ENCODE results near the gene CDC42BPG. TPM values are rescaled to one million over a fixed set of nuclear protein-coding genes. Genes with fewer than 3 reads are reported as not detected.

Gene CDC42BPG
- total RNA-seq, 1 donor from 2014 or later = 0.13 TPM

Other genes starting within 250 kb of the CDC42BPG start
- gene NRXN2, start 121.5 kb downstream of the CDC42BPG start, total RNA-seq = not detected in 2 replicates
- gene RASGRP2, start 100.5 kb downstream of the CDC42BPG start, total RNA-seq = 1.8 and 2.7 TPM in 2 replicates
- gene PYGM, start 84.7 kb downstream of the CDC42BPG start, total RNA-seq = 0.13 TPM in 2 replicates
- 44.4 and 76.6 TPM in 2 replicates for gene SF1, start 66.1 kb downstream of the CDC42BPG start, total RNA-seq
- 34.4 and 50.7 TPM in 2 replicates for gene MAP4K2, start 41.4 kb downstream of the CDC42BPG start, total RNA-seq
- 10.8 and 21.1 TPM in 2 replicates for gene MEN1, start 34.1 kb downstream of the CDC42BPG start, total RNA-seq
- gene EHD1, start 34.0 kb upstream of the CDC42BPG start, total RNA-seq = 30.3 and 39.2 TPM in 2 replicates
- 7.2 and 13.5 TPM in 2 replicates for gene ATG2A, start 72.6 kb upstream of the CDC42BPG start, total RNA-seq
- gene PPP2R5B, start 80.0 kb upstream of the CDC42BPG start, total RNA-seq = 6.0 and 11.1 TPM in 2 replicates
- gene GPHA2, start 91.2 kb upstream of the CDC42BPG start, total RNA-seq = not detected in 2 replicates
- gene MAJIN, start 127.5 kb upstream of the CDC42BPG start, total RNA-seq = not detected in 2 replicates
- gene BATF2, start 152.3 kb upstream of the CDC42BPG start, total RNA-seq = 0.39 and 0.63 TPM in 2 replicates
- gene ARL2, start 169.5 kb upstream of the CDC42BPG start, total RNA-seq = 107 and 142 TPM in 2 replicates
- 7.7 and 10.1 TPM in 2 replicates for gene SNX15, start 182.8 kb upstream of the CDC42BPG start, total RNA-seq
- gene SAC3D1, start 196.6 kb upstream of the CDC42BPG start, total RNA-seq = 7.6 and 8.5 TPM in 2 replicates
- gene NAALADL1, start 213.9 kb upstream of the CDC42BPG start, total RNA-seq = 15.1 and 16.6 TPM in 2 replicates
- gene CDCA5, start 239.4 kb upstream of the CDC42BPG start, total RNA-seq = 3.9 and 7.6 TPM in 2 replicates
- 20.7 and 24.7 TPM in 2 replicates for gene ZFPL1, start 239.6 kb upstream of the CDC42BPG start, total RNA-seq

Data from dermis microvascular lymphatic vessel endothelial cell (primary cell).